Fibroblast of pulmonary artery (primary cell): Measurements from ENCODE around the gene PCDHA9.
"Not testable (repeated sequence)": the region's sequence is repeated elsewhere in the genome, so short reads cannot be mapped to it uniquely, and the experiment has no call there.

Experiments
- DNase-seq: peaks from one replicate; pipeline ENCODE4 v3.0.0-alpha.2; 2010; ENCODE audit warnings: low read depth
- H3K4me3 ChIP-seq: replicated peaks from 2 replicates; pipeline ENCODE4 v1.5.1; 2011; ENCODE audit warnings: low read depth, mild to moderate bottlenecking, control low read depth, low read length, moderate library complexity
- CTCF ChIP-seq: IDR thresholded peaks from 2 replicates; pipeline ENCODE4 v1.5.1; 2011; ENCODE audit warnings: mild to moderate bottlenecking, control low read depth, low read length, inconsistent platforms; ENCODE audit errors: missing control alignments

The PCDHA9 gene

GRCh38 chr5:140833993-140834392 is 14.2 kb upstream of the PCDHA9 start, which contains the start of gene PCDHA7:
TSS of gene PCDHA7 (plus strand) at chr5:140834269. CDS start at chr5:140834384, 115 bp downstream.
- peak within 1 kb of the TSS; percentile 31 for H3K4me3 ChIP-seq

GRCh38 chr5:140834439-140835008 is 13.7 kb upstream of the PCDHA9 start:
- not testable (repeated sequence) for DNase-seq
- peak overlapping the region; percentile 31 for H3K4me3 ChIP-seq

More at GRCh38 chr5:140833993-140834392, 14.2 kb upstream of the PCDHA9 start, which contains the start of gene PCDHA7:
- TF ChIP-seq CTCF, result peak; percentile 13
- peak; percentile 40 for DNase-seq

- no peak for TF ChIP-seq CTCF
- H3K4me3 ChIP-seq, result no peak overlapping the region
- no peak for DNase-seq
Observed at GRCh38 chr5:140835622-140836510, 12.3 kb upstream of the PCDHA9 start.

DNA sequence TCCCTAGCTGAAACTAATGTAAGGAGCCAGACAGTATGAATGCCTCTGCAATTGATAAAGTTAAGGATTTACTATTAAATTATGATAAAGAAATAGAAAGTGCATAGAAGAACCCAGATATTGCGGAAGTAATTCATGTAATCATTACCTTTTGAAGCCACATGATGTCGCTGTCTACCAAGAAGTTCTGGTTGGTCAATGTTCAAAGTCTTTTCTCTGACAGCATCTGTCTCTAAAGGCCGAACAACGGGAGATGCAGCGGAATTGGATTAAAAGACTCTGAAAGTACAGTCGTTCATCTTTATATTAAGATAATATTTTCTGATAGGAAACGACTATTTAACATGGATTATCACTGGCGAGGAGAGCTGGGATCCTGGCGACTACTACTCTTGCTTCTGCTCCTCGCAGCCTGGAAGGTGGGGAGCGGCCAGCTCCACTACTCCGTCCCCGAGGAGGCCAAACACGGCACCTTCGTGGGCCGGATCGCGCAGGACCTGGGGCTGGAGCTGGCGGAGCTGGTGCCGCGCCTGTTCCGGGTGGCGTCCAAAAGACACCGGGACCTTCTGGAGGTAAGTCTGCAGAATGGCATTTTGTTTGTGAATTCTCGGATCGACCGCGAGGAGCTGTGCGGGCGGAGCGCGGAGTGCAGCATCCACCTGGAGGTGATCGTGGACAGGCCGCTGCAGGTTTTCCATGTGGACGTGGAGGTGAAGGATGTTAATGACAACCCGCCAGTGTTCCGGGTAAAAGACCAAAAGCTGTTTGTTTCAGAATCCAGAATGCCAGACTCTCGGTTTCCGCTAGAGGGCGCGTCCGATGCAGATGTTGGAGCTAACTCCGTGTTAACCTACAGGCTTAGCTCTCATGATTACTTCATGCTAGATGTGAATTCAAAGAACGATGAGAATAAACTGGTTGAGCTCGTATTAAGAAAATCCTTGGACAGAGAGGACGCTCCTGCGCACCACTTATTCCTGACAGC is 6.9 kb upstream of the PCDHA9 start, which contains the start of gene PCDHA8:
PCDHA8 (plus strand) TSS at position 210 of the 985 bp plus-strand sequence; CDS start at position 345, 135 bp downstream.
- TF ChIP-seq CTCF, result peak; percentile 6
- no peak within 1 kb of the TSS for H3K4me3 ChIP-seq
- DNase-seq, result no peak

- DNase-seq, result no peak
- TF ChIP-seq CTCF, result no peak
- H3K4me3 ChIP-seq, result no peak overlapping the region
Observed at GRCh38 chr5:140842798-140843733, 5.1 kb upstream of the PCDHA9 start.

DNA sequence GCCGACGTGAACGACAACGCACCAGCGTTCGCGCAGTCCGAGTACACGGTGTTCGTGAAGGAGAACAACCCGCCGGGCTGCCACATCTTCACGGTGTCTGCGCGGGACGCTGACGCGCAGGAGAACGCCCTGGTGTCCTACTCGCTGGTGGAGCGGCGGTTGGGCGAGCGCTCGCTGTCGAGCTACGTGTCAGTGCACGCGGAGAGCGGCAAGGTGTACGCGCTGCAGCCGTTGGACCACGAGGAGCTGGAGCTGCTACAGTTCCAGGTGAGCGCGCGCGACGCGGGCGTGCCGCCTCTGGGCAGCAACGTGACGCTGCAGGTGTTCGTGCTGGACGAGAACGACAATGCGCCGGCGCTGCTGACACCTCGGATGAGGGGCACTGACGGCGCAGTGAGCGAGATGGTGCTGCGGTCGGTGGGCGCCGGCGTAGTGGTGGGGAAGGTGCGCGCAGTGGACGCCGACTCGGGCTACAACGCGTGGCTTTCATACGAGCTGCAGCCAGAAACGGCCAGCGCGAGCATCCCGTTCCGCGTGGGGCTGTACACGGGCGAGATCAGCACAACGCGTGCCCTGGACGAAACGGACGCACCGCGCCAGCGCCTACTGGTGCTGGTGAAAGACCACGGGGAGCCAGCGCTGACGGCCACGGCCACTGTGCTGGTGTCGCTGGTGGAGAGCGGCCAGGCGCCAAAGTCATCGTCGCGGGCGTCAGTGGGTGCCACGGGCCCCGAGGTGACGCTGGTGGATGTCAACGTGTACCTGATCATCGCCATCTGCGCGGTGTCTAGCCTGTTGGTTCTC is 1.9 kb downstream of the PCDHA9 start:
- DNase-seq, H3K4me3 ChIP-seq: not testable (repeated sequence)
